RCC 7860 (cell line): ENCODE data around the gene MYO18A.
A peak's percentile ranks its signal among the peaks of the same experiment; 100 is the strongest.
"Not testable (repeated sequence)": the region's sequence is repeated elsewhere in the genome, so short reads cannot be mapped to it uniquely, and the experiment has no call there.

ENCODE experiments used
- DNase-seq: peaks from one replicate; pipeline ENCODE4 v3.0.0-alpha.2; 2015; ENCODE audit warnings: low spot score
- FAIRE-seq: peaks from 2 replicates; lab custom pipeline; 2012; peaks lifted over from hg19 to GRCh38; lab: Jason Lieb, UNC

The MYO18A gene

GRCh38 chr17:29108823-29109476 is 71.2 kb downstream of the MYO18A start:
- no peak for FAIRE-seq
- no peak for DNase-seq

GRCh38 chr17:29107933-29108822 is 72.0 kb downstream of the MYO18A start:
- no peak for FAIRE-seq
- peak; percentile 55 for DNase-seq

- FAIRE-seq (no peak), DNase-seq (no peak)
Observed at GRCh38 chr17:29107084-29107483, 73.1 kb downstream of the MYO18A start.

- FAIRE-seq (no peak), DNase-seq (no peak)
Observed at GRCh38 chr17:29103341-29103740, 76.9 kb downstream of the MYO18A start.

- no peak for FAIRE-seq
- no peak for DNase-seq
Observed at GRCh38 chr17:29102741-29103181, 77.4 kb downstream of the MYO18A start.

- DNase-seq (no peak), FAIRE-seq (no peak)
Observed at GRCh38 chr17:29102046-29102445, 78.2 kb downstream of the MYO18A start.

GRCh38 chr17:29100296-29100695 is 79.9 kb downstream of the MYO18A start:
- no peak for DNase-seq

GRCh38 chr17:29099527-29099926 is 80.7 kb downstream of the MYO18A start:
- FAIRE-seq (no peak), DNase-seq (no peak)

More at GRCh38 chr17:29100296-29100695, 79.9 kb downstream of the MYO18A start:
- FAIRE-seq, result no peak

- FAIRE-seq, result no peak
- no peak for DNase-seq
Observed at GRCh38 chr17:29096094-29096493, 84.1 kb downstream of the MYO18A start.

GRCh38 chr17:29095439-29095838 is 84.8 kb downstream of the MYO18A start:
- no peak for FAIRE-seq
- no peak for DNase-seq

GRCh38 chr17:29094101-29094708 is 86.0 kb downstream of the MYO18A start:
- FAIRE-seq, result no peak
- DNase-seq, result no peak

GRCh38 chr17:29093090-29093871 is 86.9 kb downstream of the MYO18A start:
- FAIRE-seq (no peak), DNase-seq (no peak)

- FAIRE-seq, result no peak
- no peak for DNase-seq
Observed at GRCh38 chr17:29091606-29092289, 88.5 kb downstream of the MYO18A start.

- no peak for FAIRE-seq
- no peak for DNase-seq
Observed at GRCh38 chr17:29090750-29091605, 89.2 kb downstream of the MYO18A start.

- FAIRE-seq (no peak), DNase-seq (no peak)
Observed at GRCh38 chr17:29090108-29090507, 90.1 kb downstream of the MYO18A start.

GRCh38 chr17:29089601-29090044 is 90.6 kb downstream of the MYO18A start:
- DNase-seq, result no peak
- no peak for FAIRE-seq

- FAIRE-seq, DNase-seq: not testable (repeated sequence)
Observed at GRCh38 chr17:29088782-29089181, 91.4 kb downstream of the MYO18A start.

- no peak for FAIRE-seq
- no peak for DNase-seq
Observed at GRCh38 chr17:29086628-29087332, 93.4 kb downstream of the MYO18A start.

- DNase-seq (no peak), FAIRE-seq (no peak)
Observed at GRCh38 chr17:29085223-29085622, 95.0 kb downstream of the MYO18A start.
